Muscle layer of duodenum (tissue), 2 donors: ENCODE measurements around the gene CDC42BPG.

Source experiments
- H3K27ac ChIP-seq: one replicate; pipeline ENCODE4 v1.7.0; 2013; ENCODE audit warnings: mild to moderate bottlenecking, low read length
- H3K27me3 ChIP-seq: one replicate; pipeline ENCODE4 v1.7.0; 2013; ENCODE audit warnings: low read depth, mild to moderate bottlenecking, control low read depth, low read length
- H3K36me3 ChIP-seq, 2 donors: one replicate each; pipeline ENCODE4 v1.7.0; 2013; ENCODE audit warnings: low read length in 2 of 2, control low read depth in 1 of 2, mild to moderate bottlenecking in 1 of 2; ENCODE audit not compliant: insufficient read depth in 2 of 2, control insufficient read depth in 1 of 2
- H3K4me1 ChIP-seq, 2 donors: one replicate each; pipeline ENCODE4 v1.7.0; 2013; ENCODE audit warnings: low read length in 2 of 2, mild to moderate bottlenecking in 2 of 2, control low read depth in 1 of 2, moderate library complexity in 1 of 2; ENCODE audit not compliant: insufficient read depth in 2 of 2, control insufficient read depth in 1 of 2
- H3K4me3 ChIP-seq, 2 donors: one replicate each; pipeline ENCODE4 v1.7.0; 2013; ENCODE audit warnings: low read length in 2 of 2, low read depth in 1 of 2, mild to moderate bottlenecking in 1 of 2
- H3K9me3 ChIP-seq, 2 donors: one replicate each; pipeline ENCODE4 v1.7.0; 2013; ENCODE audit warnings: low read length in 2 of 2, control low read depth in 1 of 2, mild to moderate bottlenecking in 1 of 2; ENCODE audit not compliant: control insufficient read depth in 1 of 2
- donor health status: healthy.

Gene CDC42BPG

DNA sequence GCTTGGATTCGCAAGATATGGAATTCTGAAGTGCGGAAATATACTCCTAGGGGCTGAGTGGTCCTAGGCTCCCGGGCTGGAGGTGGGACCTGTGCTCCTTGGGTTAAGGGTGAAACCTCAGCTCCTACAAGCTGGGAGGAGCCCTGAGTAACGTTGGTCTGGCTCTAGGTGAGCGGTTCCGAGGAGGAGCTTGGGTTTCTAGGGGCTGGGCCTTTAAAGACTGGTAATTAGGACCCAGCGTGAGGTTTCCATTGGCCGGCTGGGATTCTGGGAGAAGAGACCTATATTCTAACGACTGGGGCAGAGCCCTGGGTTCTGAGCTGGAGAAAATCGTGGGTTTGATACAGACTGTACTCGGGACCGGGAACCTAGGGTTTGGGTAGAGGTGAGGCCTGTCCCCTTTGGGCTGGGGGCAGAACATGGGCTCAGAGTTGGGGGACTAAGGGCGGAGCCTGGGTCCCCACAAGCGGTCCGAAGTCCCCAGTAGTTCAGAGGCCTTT is 40.6 kb downstream of the CDC42BPG start:
- Histone ChIP-seq H3K27ac (peak overlapping the region; percentile 64), H3K4me3 (peak overlapping the region; percentile 68 to 76), H3K4me1 (peaks cover 5 to 30% of the 10 kb centered on the region in 2 donors), H3K27me3 (no peaks in the 10 kb centered on the region), H3K36me3 (peaks cover 2 to 28% of the 10 kb centered on the region in 2 donors), H3K9me3 (no peaks in the 10 kb centered on the region)

- peak within 1 kb of the TSS; percentile 64 for H3K27ac ChIP-seq
- peaks cover 2 to 31% of the 10 kb centered on the region in 2 donors for H3K36me3 ChIP-seq
- H3K4me1 ChIP-seq, result peaks cover 5 to 30% of the 10 kb centered on the region in 2 donors
- no peaks in the 10 kb centered on the region for H3K9me3 ChIP-seq
- H3K27me3 ChIP-seq, result no peaks in the 10 kb centered on the region
- peak within 1 kb of the TSS; percentile 70 to 76 for H3K4me3 ChIP-seq
Measured at GRCh38 chr11:64803158-64803845, 41.2 kb downstream of the CDC42BPG start, which contains the start of gene MAP4K2. Gene MAP4K2, minus strand, starts transcription at chr11:64803214. Its CDS starts 65 bp downstream, at chr11:64803149.

DNA sequence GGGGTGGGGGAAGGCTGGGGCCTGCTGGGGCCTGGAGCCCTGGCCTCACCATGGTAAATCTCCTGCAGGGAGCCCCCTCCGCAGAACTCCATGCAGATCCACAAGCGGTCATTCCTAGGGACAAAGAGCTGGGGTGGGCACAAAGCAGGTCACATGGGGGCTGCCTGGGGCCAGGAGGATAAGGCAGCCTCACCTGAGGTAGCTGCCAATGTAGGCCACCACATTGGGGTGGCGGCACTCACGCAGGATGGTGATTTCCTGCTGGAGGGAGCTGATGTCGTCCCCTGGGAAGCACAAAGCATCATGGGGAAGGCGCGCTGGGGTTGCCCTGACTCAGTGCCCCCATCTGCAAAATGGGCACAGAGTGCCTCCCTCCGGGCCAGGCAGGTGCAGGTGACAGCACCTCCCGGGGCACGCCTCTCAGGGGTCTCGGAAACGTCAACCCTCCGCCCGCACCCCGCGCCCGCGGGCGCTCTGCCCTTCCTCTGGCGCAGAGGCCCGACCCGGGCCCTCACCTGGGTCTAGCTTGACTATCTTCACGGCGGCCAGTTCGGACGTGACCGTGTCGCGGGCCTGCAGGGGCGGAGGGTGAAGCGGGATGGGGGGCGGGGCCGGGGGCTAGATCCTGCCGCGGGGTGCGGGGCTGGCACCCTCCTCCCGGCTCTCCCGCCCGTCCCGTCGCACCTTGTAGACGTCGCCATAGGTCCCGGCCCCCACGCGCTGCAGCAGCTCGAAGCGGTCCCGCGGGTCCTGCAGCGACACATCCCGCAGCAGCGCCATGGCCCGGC is 41.9 kb downstream of the CDC42BPG start:
- Histone ChIP-seq H3K9me3 (no peaks in the 10 kb centered on the region), H3K27me3 (no peaks in the 10 kb centered on the region), H3K4me3 (peak overlapping the region; percentile 37 to 70), H3K27ac (no peak overlapping the region), H3K36me3 (peaks cover 2 to 29% of the 10 kb centered on the region in 2 donors), H3K4me1 (peaks cover 5 to 27% of the 10 kb centered on the region in 2 donors)

DNA sequence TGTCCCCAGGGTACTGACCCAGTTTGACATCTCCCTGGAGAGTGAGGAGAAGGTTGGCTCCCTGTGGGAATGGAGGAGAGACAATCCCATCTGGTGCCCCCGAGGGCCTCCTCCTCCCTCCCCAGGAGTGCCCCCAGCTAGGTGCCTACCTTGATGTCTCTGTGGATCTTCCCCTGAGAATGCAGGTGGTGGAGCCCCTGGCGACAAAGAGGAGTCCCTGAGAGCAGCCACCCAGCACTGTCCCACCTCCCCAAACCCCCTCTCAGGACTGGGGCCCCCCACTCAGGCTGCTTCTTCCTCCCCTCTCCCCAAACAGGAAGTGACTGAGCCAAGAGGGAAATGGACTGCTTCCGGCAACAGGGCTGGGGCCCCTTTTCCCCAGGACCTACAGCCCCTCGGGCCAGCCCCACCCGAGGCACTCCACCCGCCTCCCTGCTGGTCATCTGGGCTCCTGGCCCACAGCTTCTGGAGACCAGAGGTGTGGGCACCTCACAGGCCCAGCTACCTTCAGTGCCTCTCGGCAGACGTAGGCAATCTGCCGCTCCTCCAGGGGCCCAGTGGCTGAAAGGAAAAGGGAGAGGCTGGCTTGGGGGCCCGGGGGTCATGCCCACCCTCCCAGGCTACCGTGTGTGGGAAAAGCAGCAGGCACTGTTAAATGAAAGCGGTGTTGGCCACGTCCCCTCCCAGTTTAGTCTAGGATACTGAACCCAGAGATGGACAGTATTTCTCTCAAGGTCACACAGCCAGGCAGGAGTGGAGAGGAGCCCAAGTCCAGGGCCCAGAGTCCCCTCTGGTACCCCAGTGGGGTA is 42.7 kb downstream of the CDC42BPG start:
- Histone ChIP-seq H3K4me1 (peaks cover 5 to 27% of the 10 kb centered on the region in 2 donors), H3K4me3 (peak overlapping the region; percentile 37 to 70), H3K9me3 (no peaks in the 10 kb centered on the region), H3K36me3 (peaks cover 2 to 29% of the 10 kb centered on the region in 2 donors), H3K27ac (no peak overlapping the region), H3K27me3 (no peaks in the 10 kb centered on the region)

DNA sequence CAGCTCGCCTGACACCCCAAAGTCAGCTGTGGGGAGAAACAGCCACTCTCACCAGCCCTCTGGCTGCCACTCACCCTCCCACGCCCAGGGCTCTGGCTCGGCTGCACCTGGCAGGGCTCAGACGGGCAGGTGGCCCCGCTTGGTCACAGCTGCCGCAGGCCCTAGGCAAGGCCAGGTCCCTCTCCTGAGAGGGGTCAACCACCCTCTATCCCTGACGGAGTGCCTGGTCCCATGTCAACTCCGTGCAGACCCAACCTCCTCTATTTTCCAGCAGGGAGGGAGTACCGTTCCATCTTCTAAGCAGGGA is 43.3 kb downstream of the CDC42BPG start:
- no peaks in the 10 kb centered on the region for H3K27me3 ChIP-seq
- no peak overlapping the region for H3K4me3 ChIP-seq
- no peaks in the 10 kb centered on the region for H3K9me3 ChIP-seq
- peaks cover 2 to 34% of the 10 kb centered on the region in 2 donors for H3K36me3 ChIP-seq
- peaks cover 5 to 27% of the 10 kb centered on the region in 2 donors for H3K4me1 ChIP-seq
- H3K27ac ChIP-seq, result no peak overlapping the region

DNA sequence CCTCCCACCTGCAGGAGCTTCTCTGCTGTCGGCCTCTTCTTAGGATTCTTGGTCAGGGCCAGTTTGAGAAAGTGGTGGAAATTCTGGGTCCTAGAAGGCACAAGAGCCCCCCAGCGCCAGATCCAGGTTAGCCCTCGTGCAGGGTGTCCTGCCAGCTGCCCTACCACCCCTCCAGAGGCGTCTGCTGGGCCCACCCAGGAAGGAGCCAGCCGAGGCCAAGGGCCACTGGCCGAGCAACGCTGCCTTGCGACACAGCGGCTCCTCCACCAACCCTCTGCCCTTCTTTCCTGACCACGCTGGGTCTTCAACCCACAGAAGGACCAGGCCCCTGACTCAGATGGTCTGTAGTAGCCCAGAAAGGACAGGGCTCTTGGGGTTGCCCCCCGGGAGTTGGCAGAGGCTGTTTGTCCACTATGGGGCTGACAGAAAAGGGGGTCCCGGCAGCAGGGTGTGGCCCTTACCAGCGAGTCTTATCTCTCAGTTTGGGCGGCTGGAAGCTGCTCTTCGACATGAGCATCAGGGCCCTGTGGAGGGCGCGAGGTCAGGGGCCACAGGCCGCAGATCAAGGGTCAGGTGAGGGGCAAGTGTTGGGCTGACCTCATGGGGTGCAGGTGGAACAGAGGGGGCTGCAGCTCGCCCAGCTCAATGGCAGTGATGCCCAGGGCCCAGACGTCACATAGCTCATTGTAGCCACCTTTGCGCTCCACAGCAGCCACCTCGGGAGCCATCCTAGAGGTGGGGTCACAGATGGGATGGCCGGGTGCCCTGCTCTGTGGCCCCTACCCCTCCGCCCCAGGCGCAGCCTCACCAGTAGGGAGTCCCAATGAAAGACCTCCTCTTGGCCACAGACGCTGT is 43.9 kb downstream of the CDC42BPG start:
- Histone ChIP-seq H3K27me3 (no peaks in the 10 kb centered on the region), H3K4me3 (no peak overlapping the region), H3K4me1 (peaks cover 5 to 27% of the 10 kb centered on the region in 2 donors), H3K27ac (no peak overlapping the region), H3K9me3 (no peaks in the 10 kb centered on the region), H3K36me3 (peaks cover 2 to 38% of the 10 kb centered on the region in 2 donors)

GRCh38 chr11:64799623-64800302 is 44.7 kb downstream of the CDC42BPG start:
- Histone ChIP-seq H3K27ac (no peak overlapping the region), H3K36me3 (peaks cover 0 to 30% of the 10 kb centered on the region in 2 donors), H3K27me3 (no peaks in the 10 kb centered on the region), H3K4me1 (peaks cover 5 to 26% of the 10 kb centered on the region in 2 donors), H3K4me3 (no peak overlapping the region), H3K9me3 (no peaks in the 10 kb centered on the region)

GRCh38 chr11:64799256-64799622 is 45.2 kb downstream of the CDC42BPG start:
- no peaks in the 10 kb centered on the region for H3K27me3 ChIP-seq
- H3K4me1 ChIP-seq, result peaks cover 5 to 21% of the 10 kb centered on the region in 2 donors
- H3K9me3 ChIP-seq, result no peaks in the 10 kb centered on the region
- H3K36me3 ChIP-seq, result peaks cover 0 to 25% of the 10 kb centered on the region in 2 donors
- no peak overlapping the region for H3K4me3 ChIP-seq
- H3K27ac ChIP-seq, result no peak overlapping the region

DNA sequence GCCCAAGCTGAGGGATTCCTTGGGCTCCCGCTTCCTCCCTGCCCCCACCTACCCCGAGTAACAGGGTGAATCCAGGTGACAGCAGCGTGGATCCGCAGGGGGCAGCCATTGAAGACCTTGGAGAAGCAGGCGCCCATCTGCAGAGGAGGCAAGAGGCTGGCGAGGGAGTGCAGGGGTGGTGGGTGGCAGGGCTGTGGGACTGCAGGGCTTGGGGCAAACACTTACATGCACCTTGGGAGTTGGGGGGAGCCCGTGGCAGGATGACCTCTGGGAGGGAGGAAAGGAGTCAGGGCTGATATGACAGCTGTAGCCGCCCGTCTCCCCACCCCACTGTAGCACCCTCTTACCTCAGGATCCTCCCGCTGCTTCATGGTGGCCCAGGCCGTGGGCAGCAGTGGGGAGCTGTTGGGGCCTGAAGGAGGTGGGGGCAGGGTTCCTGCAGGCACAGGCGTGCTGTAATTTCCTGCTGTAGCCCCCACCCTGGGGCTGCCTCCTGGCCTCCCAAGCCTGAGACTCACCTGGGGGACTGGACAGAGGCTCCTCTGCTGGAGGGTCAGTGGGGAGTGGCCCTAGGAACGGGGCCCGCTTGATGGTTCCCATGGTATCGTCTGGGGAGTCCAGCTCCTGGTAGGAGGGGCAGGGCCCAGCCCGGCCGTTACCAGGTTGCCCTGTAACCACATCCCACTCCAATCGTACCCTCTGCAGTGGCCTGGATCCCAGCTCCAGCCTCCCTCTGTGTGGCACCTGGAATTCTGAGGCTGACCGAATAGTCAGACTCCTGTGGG is 47.5 kb downstream of the CDC42BPG start:
- H3K9me3 ChIP-seq, result no peaks in the 10 kb centered on the region
- no peak overlapping the region for H3K27ac ChIP-seq
- peaks cover 0 to 5% of the 10 kb centered on the region in 2 donors for H3K4me1 ChIP-seq
- H3K36me3 ChIP-seq, result peaks cover 0 to 32% of the 10 kb centered on the region in 2 donors
- no peak overlapping the region for H3K4me3 ChIP-seq
- no peaks in the 10 kb centered on the region for H3K27me3 ChIP-seq
